GM12878 (cell line): ENCODE data around the gene TACC2. TPM values are rescaled to one million over a fixed set of nuclear protein-coding genes. Genes with fewer than 3 reads are reported as not detected.

Experiments used
- FOS ChIP-seq: IDR thresholded peaks from 3 replicates; pipeline ENCODE4 v1.6.1; 2011; ENCODE audit warnings: borderline replicate concordance; ENCODE audit not compliant: insufficient read length; ENCODE audit errors: extremely low read depth
- IRF5 ChIP-seq: fragments of 450-650 bp; IDR thresholded peaks from 2 replicates; pipeline ENCODE4 v1.6.1; 2017; ENCODE audit warnings: borderline replicate concordance
- polyA plus RNA-seq, 11 experiments: library from polyadenylated mRNA; depleted of rRNA in 4 of 11; unstranded in 6 of 11; stranded (reverse) in 5 of 11; fragments of >200 nt; fragmentation: Nextera tagmentation in 4 of 11; fragmentation: Illumina TruSeq in 1 of 11; extraction: Ambion mirVana in 4 of 11; extraction: Trizol in 1 of 11; gene quantifications; 1 replicate in 1 of 11; 2 replicates in 10 of 11; pipeline versions ENCODE4 v1.2.1 to v1.2.3, GENCODE V29; 2011 to 2016; ENCODE audit warnings: inconsistent platforms in 2 of 11, missing spikeins in 2 of 11, low read depth in 1 of 11
- total RNA-seq, 4 experiments: library from RNA; depleted of rRNA in 3 of 4; stranded (reverse); fragments of >200 nt in 3 of 4; fragmentation: Illumina TruSeq in 1 of 4; extraction: Trizol in 1 of 4; gene quantifications; 2 replicates each; pipeline versions ENCODE4 v1.2.1 to v1.2.3, GENCODE V29; 2013 to 2021
- TF ChIP-seq, protein P1 (sequence below): IDR thresholded peaks from 2 replicates; pipeline ENCODE4 v1.6.1; 2012; ENCODE audit warnings: low read depth, low read length, improper control_type of control experiment
- TF ChIP-seq, protein P2 (sequence below): fragments of 450-650 bp; formaldehyde crosslinking; IDR thresholded peaks from 2 replicates; pipeline ENCODE4 v1.5.0; 2022; ENCODE audit warnings: mild to moderate bottlenecking, missing genetic modification characterization

Gene TACC2
- total and polyA plus RNA-seq, 10 of the 15 experiments (the other 5 are each of a cell fraction or from before 2014, with no cell fraction given): 0.07 to 0.64 (median 0.13) TPM; not detected in 5

- TF ChIP-seq, protein P1, sequence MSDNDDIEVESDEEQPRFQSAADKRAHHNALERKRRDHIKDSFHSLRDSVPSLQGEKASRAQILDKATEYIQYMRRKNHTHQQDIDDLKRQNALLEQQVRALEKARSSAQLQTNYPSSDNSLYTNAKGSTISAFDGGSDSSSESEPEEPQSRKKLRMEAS: no peak
- TF ChIP-seq IRF5 (no peak), FOS (no peak)
- TF ChIP-seq, protein P2, sequence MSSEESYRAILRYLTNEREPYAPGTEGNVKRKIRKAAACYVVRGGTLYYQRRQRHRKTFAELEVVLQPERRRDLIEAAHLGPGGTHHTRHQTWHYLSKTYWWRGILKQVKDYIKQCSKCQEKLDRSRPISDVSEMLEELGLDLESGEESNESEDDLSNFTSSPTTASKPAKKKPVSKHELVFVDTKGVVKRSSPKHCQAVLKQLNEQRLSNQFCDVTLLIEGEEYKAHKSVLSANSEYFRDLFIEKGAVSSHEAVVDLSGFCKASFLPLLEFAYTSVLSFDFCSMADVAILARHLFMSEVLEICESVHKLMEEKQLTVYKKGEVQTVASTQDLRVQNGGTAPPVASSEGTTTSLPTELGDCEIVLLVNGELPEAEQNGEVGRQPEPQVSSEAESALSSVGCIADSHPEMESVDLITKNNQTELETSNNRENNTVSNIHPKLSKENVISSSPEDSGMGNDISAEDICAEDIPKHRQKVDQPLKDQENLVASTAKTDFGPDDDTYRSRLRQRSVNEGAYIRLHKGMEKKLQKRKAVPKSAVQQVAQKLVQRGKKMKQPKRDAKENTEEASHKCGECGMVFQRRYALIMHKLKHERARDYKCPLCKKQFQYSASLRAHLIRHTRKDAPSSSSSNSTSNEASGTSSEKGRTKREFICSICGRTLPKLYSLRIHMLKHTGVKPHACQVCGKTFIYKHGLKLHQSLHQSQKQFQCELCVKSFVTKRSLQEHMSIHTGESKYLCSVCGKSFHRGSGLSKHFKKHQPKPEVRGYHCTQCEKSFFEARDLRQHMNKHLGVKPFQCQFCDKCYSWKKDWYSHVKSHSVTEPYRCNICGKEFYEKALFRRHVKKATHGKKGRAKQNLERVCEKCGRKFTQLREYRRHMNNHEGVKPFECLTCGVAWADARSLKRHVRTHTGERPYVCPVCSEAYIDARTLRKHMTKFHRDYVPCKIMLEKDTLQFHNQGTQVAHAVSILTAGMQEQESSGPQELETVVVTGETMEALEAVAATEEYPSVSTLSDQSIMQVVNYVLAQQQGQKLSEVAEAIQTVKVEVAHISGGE (CRISPR knock-in tag): no peak
Observed at GRCh38 chr10:122171302-122172075, 182.5 kb downstream of the TACC2 start (continued).
